PFSK-1 (cell line): Measurements from ENCODE around the gene APBA3.

Source experiments
- FOXP2 ChIP-seq: optimal IDR thresholded peaks from 2 replicates; pipeline ENCODE3; 2011; ENCODE audit warnings: borderline replicate concordance, control low read depth, inconsistent platforms; ENCODE audit not compliant: insufficient read depth; ENCODE audit errors: extremely low read length, extremely low read depth
- POLR2AphosphoS5 ChIP-seq: IDR thresholded peaks from 2 replicates; pipeline ENCODE4 v1.6.1; 2012; ENCODE audit warnings: low read depth, mild to moderate bottlenecking, control low read depth, low read length, moderate library complexity
- REST ChIP-seq, 2 experiments: IDR thresholded peaks; 2 replicates each; pipeline versions ENCODE4 v1.6.1 to v1.8.0; 2011 to 2012; ENCODE audit warnings: low read depth in 2 of 2, low read length in 2 of 2, control low read depth in 1 of 2, inconsistent platforms in 1 of 2, mild to moderate bottlenecking in 1 of 2, moderate library complexity in 1 of 2; ENCODE audit not compliant: insufficient read depth in 1 of 2
- SIN3A ChIP-seq: IDR thresholded peaks from 2 replicates; pipeline ENCODE4 v1.6.1; 2012; ENCODE audit warnings: mild to moderate bottlenecking, low read length, moderate library complexity, borderline replicate concordance; ENCODE audit not compliant: insufficient read depth
- TAF1 ChIP-seq: IDR thresholded peaks from 2 replicates; pipeline ENCODE4 v1.6.1; 2012; ENCODE audit warnings: low read length, control low read depth, borderline replicate concordance; ENCODE audit not compliant: insufficient read depth

APBA3 gene

GRCh38 chr19:3716147-3716668 lies 45.3 kb downstream of the APBA3 start:
- no peak for TF ChIP-seq REST (IDR thresholded peaks at IDR 0.05; ENCODE audit: insufficient read depth in 1 of 2, low read depth in 2 of 2, low read length in 2 of 2)
- no peak for TF ChIP-seq FOXP2
- no peak for TF ChIP-seq TAF1
- TF ChIP-seq POLR2AphosphoS5 = no peak
- no peak for TF ChIP-seq SIN3A

- no peak for TF ChIP-seq FOXP2
- no peak for TF ChIP-seq REST (IDR thresholded peaks at IDR 0.05; ENCODE audit: insufficient read depth in 1 of 2, low read depth in 2 of 2, low read length in 2 of 2)
- no peak for TF ChIP-seq TAF1
- no peak for TF ChIP-seq SIN3A
Observed at GRCh38 chr19:3712663-3713611, 48.6 kb downstream of the APBA3 start.

- TF ChIP-seq POLR2AphosphoS5 = no peak
- no peak for TF ChIP-seq TAF1
- TF ChIP-seq FOXP2 = peak; percentile 43
- no peak for TF ChIP-seq SIN3A
Observed at GRCh38 chr19:3710265-3710812, 51.2 kb downstream of the APBA3 start.

- TF ChIP-seq REST (IDR thresholded peaks at IDR 0.05; ENCODE audit: insufficient read depth in 1 of 2, low read depth in 2 of 2, low read length in 2 of 2) (no peak), TAF1 (no peak), SIN3A (no peak), POLR2AphosphoS5 (no peak), FOXP2 (no peak)
Observed at GRCh38 chr19:3708207-3708931, 53.1 kb downstream of the APBA3 start, which contains the start of gene TJP3. Gene TJP3, plus strand, starts transcription at chr19:3708384. Its CDS starts 20,049 bp downstream, at chr19:3728433.

- TF ChIP-seq POLR2AphosphoS5 = no peak
- TF ChIP-seq SIN3A = no peak
- no peak for TF ChIP-seq TAF1
- no peak for TF ChIP-seq REST (IDR thresholded peaks at IDR 0.05; ENCODE audit: insufficient read depth in 1 of 2, low read depth in 2 of 2, low read length in 2 of 2)
- no peak for TF ChIP-seq FOXP2
Observed at GRCh38 chr19:3707868-3708206, 53.7 kb downstream of the APBA3 start.
